Activated T-cell treated with anti-CD3 and anti-CD28 coated beads for 4 hours (primary cell): ENCODE results near the gene TUFM.
A peak's percentile ranks its signal among the peaks of the same experiment; 100 is the strongest.
"Not testable (repeated sequence)": the region's sequence is repeated elsewhere in the genome, so short reads cannot be mapped to it uniquely, and the experiment has no call there.

Experiments
- DNase-seq: peaks from one replicate; pipeline ENCODE4 v3.0.0-alpha.2; 2020

Gene TUFM

DNA sequence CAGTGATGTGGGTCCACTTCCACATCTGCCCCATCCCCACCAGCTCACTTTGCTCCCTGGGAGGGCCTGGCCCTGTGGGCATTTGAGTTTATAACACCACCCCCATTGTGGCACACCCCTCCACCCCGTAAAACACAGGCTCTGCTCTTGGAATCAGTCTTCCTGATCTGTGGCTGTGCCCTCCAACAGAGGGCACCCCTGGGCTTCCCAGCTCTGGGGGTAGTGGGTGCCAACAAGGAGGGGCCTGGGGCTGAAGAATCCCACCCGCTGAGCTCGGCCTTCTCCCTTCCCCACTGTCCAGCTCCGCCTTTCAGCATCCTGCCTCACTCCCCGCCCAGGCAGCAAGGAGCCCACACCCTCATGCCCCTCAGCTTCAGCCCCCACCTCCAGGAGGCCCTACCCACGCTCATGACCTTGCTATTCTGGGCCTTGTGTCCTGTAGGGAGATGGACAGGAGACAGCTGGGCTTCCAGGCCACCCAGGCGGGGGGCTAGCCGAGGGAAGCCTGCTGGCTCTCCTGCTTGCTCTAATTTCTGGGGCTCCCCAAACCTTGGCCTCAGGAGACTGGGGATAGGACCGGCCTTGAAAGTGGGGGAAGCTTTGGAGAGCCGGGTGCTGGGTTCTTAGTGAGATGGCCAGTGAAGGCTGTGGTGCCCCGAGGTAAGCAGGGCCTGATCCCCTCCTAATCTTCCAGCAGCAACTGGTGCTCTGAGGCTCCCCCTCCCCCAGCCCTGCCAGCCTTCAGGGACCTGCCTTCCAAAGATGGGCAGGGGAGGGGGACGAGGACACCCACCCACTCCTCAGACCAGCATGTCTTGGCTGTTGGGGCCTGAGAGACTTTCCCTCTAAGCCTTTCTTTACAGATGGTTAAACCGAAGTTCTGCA is 29.2 kb upstream of the TUFM start:
- no peak for DNase-seq

DNA sequence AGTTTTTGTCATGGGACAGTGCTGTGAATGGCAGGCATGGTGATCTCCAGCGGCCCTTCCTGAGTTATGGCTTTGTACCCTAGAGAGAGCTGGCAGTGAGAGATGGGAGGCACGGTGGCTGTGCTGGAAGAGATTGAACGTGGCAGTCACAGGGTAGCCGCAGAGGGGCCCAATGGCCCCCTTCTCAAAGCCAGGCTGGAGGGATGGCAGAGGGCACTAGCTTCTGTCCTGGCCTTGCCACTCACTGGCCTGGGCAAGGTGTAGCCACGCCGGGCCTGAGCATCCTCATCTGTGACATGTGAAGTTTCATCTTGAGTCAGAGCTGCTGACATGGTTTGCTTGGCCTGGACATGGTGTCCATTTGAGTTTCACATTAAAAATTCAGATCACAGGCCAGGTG is 28.3 kb upstream of the TUFM start:
- no peak for DNase-seq

DNA sequence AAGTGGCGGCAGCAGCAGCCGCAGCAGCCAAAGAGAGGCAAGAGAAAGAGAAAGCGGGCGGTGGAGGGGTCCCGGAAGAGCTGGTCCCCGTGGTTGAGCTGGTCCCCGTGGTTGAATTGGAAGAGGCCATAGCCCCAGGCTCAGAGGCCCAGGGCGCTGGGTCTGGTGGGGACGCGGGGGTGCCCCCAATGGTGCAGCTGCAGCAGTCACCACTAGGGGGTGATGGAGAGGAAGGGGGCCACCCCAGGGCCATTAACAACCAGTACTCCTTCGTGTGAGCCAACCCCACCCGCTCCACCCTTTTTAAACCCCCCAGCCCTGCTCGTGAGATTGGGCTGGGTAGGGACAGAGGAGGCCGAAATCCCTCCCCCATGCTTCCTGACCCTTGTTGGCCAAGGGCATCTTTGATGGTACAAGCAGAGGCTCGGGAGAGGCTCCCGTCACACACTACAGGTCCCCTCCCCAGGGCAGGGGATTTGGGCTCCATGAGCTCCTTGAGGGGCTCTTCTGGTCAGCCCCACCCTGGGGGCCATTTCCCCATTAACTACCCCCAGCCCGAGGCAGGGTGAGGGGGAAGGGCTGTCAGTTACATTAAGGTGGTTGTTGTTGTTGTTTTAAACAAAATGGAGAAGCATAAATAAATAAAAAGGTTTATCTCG is 27.5 kb upstream of the TUFM start:
- peak; percentile 44 for DNase-seq

DNA sequence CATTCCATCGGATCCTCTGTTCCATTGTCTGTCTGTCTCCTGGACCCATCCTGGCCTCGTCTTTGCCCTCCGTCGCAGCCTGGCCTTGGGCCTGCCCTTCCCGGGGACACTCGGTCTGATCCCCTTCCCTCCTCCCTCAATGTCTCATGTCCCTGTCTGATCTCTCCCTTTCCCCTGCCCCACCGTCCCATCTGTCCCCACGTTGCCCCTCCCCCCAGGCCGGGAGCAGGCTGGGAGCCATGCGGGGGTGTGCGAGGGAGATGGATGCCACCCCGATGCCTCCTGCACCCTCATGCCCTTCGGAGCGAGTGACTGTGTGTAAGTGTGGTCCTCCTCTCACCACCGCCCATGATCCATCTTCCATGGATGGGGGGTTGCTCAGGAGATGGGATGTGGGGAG is 26.8 kb upstream of the TUFM start:
- DNase-seq = no peak

DNA sequence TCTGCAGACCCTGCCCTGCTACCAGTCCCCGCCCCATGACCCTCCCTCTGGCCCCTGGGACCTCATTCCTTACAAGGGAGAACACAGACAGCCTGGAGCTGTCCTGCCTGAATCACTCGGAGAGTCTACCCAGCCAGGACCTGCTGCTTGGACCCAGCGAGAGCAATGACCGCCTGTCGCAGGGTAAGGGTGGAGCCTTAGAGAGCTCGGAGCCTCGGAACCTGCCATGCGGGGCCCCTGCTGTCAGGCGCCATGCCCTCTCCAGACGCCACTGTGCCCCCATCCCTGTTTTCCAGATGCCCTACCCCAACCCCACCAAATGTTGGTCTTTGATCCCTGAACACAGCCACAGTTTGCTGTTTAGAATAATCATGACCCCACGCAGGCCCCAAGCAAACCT is 23.1 kb upstream of the TUFM start:
- DNase-seq = no peak

DNA sequence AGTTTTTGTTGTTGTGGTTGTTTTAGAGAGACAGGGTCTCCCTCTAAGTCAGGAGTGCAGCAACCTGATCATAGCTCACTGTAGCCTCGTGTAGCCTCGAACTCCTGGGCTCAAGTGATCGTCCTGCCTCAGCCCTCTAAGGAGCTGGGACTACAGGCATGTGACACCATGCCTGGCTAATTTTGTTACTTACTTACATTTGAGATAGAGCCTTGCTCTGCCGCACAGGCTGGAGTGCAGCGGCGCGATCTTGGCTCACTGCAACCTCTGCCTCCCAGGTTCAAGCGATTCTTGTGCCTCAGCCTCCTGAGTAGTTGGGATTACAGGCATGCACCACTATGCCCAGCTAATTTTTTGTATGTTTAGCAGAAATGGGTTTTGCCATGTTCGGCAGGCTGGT is 21.5 kb upstream of the TUFM start:
- DNase-seq = not testable (repeated sequence)

DNA sequence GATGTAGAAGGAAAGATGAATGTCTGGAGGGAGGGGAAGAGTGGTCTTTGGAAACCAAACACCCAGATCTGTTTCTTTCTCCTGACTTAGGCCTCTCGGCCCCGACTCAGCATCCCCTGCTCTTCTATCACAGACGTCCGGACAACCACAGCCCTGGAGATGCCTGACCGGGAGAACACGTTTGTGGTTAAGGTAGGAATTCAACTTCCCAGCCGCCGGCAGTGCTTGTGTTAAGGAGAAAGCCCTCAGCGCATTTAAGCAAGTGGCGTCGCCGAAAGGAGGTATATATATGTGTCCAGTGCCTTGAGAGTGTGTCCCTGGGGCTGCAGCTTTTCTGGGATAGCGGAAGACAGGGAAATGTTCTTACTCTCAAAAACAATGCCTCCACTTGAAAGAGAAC is 21.1 kb upstream of the TUFM start:
- no peak for DNase-seq

DNA sequence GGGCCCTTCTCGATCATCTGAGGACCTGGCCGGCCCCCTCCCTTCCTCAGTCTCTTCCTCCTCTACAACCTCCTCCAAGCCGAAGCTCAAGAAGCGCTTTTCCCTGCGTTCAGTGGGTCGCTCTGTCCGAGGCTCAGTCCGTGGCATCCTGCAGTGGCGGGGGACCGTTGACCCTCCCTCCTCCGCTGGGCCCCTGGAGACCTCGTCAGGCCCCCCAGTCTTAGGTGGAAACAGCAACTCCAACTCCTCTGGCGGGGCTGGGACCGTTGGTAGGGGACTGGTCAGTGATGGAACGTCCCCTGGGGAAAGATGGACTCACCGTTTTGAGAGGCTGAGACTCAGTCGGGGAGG is 20.3 kb upstream of the TUFM start:
- no peak for DNase-seq

DNA sequence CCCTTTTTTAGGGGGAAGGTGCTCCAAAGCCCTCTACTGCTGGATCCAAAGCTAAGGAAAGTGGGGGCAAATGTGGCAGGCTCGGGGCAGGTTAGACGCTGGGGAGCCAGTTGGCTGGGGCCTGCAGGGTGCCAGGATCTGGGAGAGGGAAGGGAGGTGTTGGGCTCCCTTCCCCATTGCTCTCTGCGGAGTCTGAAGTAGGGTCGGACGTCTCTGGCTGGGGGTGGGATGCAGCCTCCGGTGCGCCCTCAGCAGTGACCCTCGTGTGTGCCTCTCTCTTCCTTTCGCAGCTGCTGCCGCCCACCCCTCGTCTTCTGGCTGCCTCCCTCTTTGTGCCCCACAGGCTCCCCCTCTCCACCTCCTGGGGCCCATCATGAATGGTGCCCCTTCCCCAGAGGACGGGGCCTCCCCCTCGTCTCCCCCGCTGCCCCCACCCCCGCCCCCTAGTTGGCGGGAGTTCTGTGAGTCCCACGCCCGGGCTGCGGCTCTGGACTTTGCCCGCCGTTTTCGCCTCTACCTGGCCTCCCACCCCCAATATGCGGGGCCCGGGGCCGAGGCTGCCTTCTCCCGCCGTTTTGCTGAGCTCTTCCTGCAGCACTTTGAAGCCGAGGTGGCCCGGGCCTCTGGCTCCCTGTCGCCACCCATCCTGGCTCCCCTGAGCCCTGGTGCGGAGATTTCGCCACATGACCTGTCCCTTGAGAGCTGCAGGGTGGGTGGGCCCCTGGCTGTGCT is 19.7 kb upstream of the TUFM start:
- no peak for DNase-seq

DNA sequence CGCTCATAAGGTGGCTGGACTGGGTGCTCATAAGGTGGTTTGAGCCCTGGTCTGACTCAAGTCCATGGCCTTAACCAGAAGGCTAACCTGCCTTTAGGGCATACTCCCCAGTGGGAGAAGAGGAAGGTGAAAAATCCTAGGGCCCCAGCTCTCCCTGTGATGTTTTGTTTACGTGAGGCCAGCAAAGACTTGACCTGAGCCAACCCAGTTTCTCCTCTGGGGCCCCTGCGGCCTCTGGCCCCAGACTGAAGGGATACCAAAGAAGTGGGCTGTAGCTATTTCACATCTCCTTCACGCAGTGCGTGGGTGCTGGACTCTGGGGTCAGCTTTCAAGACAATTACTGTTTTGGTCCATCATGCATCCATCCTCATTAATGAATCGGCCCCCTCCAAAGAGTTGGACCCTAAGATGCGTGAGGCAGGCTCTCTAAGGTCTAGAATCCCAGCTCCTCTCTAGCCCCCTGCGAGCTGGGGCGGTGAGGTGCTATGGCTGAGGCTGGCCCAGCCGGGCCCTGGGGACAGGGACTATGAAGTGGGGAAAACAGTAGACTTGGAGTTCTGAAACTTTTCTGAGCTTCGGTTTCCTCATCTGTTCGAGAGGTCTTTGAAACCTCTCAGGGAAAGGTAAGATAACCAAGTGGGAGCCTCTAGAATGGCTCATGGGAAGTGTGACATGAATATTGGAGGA is 19.0 kb upstream of the TUFM start:
- DNase-seq = no peak

DNA sequence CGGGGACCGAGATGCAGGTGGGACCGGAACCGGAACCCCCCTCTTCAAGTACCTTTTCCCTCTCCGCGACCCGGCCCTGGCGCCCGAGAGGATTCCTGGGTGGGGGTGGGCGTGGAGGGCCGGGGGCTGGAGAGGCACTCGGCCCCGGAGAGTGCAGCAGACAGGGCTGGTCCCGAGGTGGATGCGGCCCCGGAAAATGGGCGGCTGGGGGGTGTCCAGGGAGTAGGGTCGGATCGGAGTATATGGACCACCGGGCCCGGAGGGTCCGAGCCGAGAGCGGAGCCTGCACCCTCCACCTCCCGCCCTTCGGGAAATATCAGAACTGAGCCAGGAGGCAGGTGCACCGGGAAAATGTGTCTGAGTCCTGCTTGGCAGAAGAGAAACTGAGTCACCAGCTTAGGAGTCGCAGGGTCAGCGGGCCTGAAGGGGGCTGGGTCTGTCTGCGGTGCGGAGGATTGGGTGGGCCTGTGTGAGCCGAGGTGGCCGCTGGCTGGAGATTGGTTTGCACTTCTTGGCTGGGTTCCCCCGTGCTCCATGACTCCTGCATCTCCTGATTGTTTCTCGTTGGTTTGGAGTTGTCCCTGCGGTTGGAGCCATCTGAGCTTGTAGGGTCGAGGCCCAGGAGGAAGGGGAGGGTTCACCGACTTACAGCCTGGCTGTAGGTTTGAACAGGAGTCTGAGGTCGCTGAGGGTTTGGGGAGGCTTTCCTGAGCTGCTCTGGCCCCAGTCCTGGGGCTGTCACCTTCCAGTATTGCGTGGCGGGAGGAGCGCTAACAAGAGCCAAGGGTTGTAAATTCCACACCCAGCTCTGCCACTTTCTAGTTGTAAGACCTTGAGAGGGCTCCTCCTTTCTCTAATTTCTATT is 18.0 kb upstream of the TUFM start:
- DNase-seq = no peak

DNA sequence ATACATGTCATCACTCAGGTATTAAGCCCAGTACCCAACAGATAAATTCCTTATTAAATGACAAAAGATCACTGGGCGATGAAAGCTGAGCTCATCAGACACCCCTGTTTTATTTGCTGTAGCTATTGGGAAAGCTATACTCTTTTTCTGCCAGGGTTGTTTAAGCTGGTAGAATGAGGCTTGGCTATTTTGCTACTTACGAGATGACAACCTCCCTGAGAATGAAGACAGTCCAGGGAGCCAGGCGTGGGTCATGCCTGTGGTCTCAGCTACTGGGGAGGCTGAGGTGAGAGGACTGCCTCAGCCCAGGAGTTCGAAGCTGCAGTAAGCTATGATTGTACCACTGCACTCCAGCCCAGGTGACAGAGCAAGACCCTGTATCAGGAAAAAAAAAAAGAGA is 13.2 kb upstream of the TUFM start:
- DNase-seq = no peak

DNA sequence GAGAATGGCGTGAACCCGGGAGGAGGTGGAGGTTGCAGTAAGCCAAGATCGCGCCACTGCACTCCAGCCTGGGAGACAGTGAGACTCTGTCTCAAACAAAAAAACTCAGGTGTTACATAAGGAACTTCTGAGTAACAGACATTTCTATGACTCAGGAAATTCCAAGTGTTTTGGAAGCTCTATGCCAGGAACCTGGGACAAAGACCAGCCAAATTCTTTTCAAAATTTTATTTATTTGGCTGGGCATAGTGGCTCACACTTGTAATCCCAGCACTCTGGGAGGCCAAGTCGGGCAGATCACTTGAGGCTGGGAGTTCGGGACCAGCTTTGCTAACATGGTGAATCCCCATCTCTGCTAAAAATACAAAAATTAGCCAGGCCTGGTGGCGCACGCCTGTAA is 12.3 kb upstream of the TUFM start:
- DNase-seq = no peak

DNA sequence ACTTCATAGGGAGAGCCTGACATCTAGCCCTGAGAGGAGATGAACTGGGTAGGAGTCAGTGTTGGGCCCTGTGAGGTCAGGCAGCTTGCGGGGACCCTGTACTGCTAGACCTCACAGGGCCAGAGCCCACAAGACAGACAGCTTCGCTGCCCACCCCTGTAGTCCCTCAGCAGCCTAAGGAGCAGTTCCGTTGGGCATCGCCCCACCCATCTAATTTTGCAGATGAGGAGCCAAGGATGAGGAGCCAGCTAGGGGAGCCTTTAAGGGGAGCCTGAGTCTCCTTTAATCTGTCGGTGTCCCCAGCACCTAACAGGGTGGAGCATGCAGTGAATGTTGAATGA is 755 bp upstream of the TUFM start:
- DNase-seq = no peak

DNA sequence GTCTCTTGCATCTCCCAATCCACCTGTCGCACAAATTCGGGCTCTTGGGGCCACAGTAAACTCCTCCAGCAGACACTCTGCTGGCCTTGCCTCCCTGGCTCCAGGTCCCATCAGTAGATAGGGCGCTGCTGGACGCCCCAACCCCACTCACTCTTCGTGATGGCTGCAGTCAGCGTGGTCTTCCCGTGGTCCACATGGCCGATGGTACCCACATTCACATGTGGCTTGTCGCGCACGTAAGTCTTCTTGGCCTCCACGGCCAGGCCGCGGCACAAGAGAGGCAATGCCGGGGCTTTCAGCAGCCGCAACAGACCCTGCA is 428 bp downstream of the TUFM start:
- no peak for DNase-seq

DNA sequence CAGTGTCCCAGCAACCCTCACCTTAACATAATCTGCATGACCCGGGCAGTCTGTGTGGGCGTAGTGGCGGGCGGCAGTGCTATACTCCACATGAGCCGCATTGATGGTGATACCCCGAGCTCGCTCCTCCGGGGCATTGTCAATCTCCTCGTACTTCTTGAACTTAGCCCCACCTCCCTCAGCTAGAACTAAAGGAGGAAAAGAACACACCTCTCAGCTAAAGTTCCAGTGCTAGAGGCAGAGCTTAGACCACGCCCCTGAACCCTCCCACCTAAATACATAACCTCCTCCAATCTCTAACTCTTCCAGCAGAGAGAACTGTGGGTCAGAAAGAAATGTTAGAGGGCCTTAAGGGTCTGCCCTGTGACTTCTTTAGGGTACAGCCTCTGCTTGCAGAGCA is 855 bp downstream of the TUFM start:
- no peak for DNase-seq

DNA sequence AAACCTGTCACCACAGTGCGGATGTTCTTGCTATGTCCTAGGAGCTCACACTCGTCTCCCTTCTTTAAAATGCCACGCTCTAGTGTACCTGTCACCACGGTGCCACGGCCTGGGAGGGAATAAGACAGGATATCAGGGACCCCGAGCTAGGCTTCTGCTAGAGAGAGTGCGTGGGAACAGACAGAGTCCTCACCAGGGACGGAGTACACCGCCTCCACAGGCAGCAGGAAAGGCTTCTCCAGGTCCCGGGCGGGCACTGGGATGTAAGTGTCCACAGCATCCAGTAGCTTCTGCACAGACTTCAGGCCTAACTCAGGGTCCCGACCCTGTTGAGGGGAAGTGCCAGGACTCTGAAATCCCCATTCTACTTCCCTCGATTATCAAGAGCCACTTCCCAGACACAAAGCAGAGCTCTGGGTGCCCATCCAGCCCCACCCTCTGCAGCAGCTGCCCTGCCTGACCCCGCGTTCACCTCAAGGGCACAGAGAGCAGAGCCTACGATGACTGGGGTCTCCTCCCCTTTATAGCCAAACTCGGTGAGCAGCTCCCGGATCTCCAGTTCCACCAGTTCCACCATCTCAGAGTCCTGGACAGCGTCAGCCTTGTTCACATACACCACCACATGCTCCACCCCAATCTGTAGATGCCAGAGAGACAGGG is 1.8 kb downstream of the TUFM start:
- no peak for DNase-seq

DNA sequence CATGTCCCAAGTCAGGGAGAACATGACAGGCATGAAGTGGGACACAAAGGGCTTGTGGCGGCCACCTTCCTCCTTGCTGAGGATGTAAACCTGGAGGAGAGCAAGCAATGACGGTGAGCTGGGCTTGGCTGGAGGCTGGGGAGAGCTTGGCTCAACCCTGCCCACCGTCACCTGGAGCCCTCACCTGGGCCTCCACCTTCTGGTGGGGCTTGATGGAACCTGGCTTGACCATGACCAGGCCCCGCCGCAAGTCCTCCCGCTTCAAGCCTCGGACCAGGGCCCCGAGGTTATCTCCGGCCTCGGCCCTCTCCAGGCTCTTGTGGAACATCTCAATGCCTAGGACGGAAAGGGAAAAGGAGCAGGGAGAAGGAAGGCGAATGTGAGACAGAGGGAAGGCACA is 2.4 kb downstream of the TUFM start:
- no peak for DNase-seq

DNA sequence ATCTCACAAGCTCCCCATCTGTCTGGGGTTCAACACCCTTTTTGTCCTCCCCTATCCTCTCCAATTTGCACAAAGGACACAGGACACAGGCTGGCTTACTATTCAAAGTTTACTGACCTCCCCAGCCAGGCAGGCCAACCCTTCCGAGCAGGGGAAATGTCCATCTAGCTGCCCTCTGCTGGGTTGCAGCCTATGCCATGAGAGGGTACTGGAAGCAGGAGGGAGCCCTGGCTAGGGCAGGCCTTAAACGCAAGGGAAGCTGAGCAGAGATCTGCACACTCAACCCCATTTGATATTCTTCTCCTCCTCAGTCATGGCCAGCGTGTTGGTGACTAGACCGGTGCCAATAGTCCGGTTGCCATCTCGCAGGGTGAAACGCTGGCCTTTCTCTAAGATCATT is 3.5 kb downstream of the TUFM start:
- no peak for DNase-seq

DNA sequence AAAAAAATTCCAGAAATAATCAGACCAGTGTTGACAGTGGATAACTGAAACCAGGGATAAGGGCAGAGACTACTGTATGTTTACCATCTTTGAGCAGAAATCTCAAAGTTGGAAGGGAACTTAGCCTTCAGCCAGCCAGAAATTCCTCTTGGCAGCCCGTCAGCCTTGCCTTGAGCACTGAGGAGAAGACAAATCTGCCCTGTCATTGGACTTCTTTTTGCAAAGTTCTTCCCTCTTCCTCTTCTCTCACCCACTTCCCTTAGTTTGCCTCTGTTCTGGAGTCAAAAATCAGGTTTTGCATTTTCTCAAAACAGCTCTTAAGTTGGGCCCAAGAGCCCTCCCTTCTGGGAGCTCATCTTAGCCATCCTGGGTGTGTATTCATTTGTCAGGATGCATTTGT is 6.2 kb downstream of the TUFM start:
- no peak for DNase-seq

DNA sequence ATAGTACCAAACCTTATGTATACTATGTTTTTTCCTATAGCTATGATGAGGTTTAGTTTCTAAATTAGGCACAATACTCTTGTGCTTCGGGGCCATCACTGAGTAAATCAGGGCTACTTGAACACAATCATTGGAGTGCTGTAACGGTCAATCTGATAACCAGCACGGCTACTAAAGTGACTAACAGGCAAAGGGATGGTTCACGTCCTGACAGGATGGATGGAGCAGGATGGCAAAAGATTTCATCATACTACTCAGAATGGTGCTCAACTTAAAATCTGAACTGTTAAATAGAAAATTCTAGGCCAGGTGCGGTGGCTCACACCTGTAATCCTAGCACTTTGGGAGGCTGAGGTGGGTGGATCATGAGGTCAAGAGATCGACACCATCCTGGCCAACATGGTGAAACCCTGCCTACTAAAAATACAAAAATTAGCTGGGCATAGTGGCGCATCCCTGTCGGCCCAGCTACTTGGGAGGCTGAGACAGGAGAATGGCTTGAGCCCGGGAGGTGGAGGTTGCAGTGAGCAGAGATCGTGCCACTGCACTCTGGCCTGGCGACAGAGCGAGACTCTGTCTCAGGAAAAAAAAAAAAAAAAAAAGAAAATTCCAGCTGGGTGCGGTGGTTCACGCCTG is 7.0 kb downstream of the TUFM start:
- DNase-seq = no peak

DNA sequence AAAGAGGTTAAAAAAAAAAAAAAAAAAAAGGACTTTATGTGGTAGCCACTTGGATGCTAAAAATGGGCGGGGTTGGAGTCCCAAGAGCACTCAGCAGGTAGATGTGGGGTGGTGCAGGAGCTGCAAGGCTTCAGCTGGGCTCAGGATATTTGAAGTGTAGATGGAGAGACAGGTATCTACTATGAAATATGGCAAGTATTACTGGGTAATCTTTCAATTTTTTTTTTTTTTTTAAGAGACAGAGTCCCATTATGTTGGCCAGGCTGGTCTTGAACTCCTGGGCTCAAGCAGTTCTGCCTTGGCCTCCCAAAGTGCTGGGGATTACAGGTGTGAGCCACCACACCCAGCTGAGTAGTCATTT is 7.6 kb downstream of the TUFM start:
- no peak for DNase-seq
